H9 (cell line): ENCODE results near the gene CHDH. TPM values are rescaled to one million over a fixed set of nuclear protein-coding genes. Genes with fewer than 3 reads are reported as not detected.

Source experiments
- DNase-seq: peaks from one replicate; pipeline ENCODE4 v3.0.0-alpha.2; 2017
- H2AFZ ChIP-seq: one replicate; pipeline ENCODE4 v1.6.1; 2013; ENCODE audit warnings: mild to moderate bottlenecking, low read length, control low read depth, moderate library complexity
- H2AK5ac ChIP-seq: 2 replicates; pipeline ENCODE4 v1.6.1; 2013; ENCODE audit warnings: low read length, control low read depth, mixed read lengths; ENCODE audit not compliant: insufficient read length
- H2BK120ac ChIP-seq: one replicate; pipeline ENCODE4 v1.6.1; 2013; ENCODE audit warnings: low read depth, mild to moderate bottlenecking, low read length, control low read depth, inconsistent platforms; ENCODE audit not compliant: poor library complexity, severe bottlenecking
- H2BK12ac ChIP-seq: 2 replicates; pipeline ENCODE4 v1.6.1; 2013; ENCODE audit warnings: low read length, control low read depth, mixed read lengths, low read depth; ENCODE audit not compliant: insufficient read length
- H2BK15ac ChIP-seq: 2 replicates; pipeline ENCODE4 v1.6.1; 2013; ENCODE audit warnings: low read depth, low read length, control low read depth
- H2BK20ac ChIP-seq: one replicate; pipeline ENCODE4 v1.6.1; 2013; ENCODE audit warnings: low read depth, mild to moderate bottlenecking, low read length, control low read depth, inconsistent platforms; ENCODE audit not compliant: poor library complexity, severe bottlenecking
- H2BK5ac ChIP-seq: 2 replicates; pipeline ENCODE4 v1.6.1; 2013; ENCODE audit warnings: low read length, control low read depth, mixed read lengths; ENCODE audit not compliant: insufficient read length
- H3K14ac ChIP-seq: 2 replicates; pipeline ENCODE4 v1.6.1; 2013; ENCODE audit warnings: low read length, control low read depth; ENCODE audit not compliant: insufficient read depth
- H3K18ac ChIP-seq: 2 replicates; pipeline ENCODE4 v1.6.1; 2013; ENCODE audit warnings: low read depth, mild to moderate bottlenecking, mixed read lengths, low read length, control low read depth; ENCODE audit not compliant: insufficient read length
- H3K23ac ChIP-seq: 2 replicates; pipeline ENCODE4 v1.6.1; 2013; ENCODE audit warnings: low read length, control low read depth, mixed read lengths, low read depth; ENCODE audit not compliant: insufficient read length
- H3K23me2 ChIP-seq: 2 replicates; pipeline ENCODE4 v1.6.1; 2013; ENCODE audit warnings: low read depth, mild to moderate bottlenecking, mixed read lengths, low read length, control low read depth; ENCODE audit not compliant: insufficient read length, poor library complexity, severe bottlenecking
- H3K27ac ChIP-seq: 2 replicates; pipeline ENCODE4 v1.5.1; 2013; ENCODE audit warnings: low read length, control low read depth, mixed read lengths, low read depth; ENCODE audit not compliant: insufficient read length
- H3K27me3 ChIP-seq: 2 replicates; pipeline ENCODE4 v1.6.1; 2013; ENCODE audit warnings: low read length, control low read depth, inconsistent platforms; ENCODE audit not compliant: insufficient read depth
- H3K4ac ChIP-seq: 2 replicates; pipeline ENCODE4 v1.6.1; 2013; ENCODE audit warnings: low read depth, mild to moderate bottlenecking, control low read depth, inconsistent platforms, low read length, moderate library complexity
- H3K4me1 ChIP-seq: 2 replicates; pipeline ENCODE4 v1.6.1; 2013; ENCODE audit warnings: low read length, control low read depth, inconsistent platforms; ENCODE audit not compliant: insufficient read depth
- H3K4me2 ChIP-seq: 2 replicates; pipeline ENCODE4 v1.6.1; 2013; ENCODE audit warnings: low read length, control low read depth, mixed read lengths; ENCODE audit not compliant: insufficient read length, insufficient read depth
- H3K56ac ChIP-seq: 2 replicates; pipeline ENCODE4 v1.6.1; 2013; ENCODE audit warnings: low read depth, mild to moderate bottlenecking, mixed read lengths, low read length, control low read depth; ENCODE audit not compliant: insufficient read length
- H3K79me1 ChIP-seq: 2 replicates; pipeline ENCODE4 v1.6.1; 2013; ENCODE audit warnings: low read depth, mild to moderate bottlenecking, moderate library complexity, low read length, control low read depth, inconsistent platforms; ENCODE audit not compliant: insufficient read depth, poor library complexity, severe bottlenecking
- H3K79me2 ChIP-seq: 2 replicates; pipeline ENCODE4 v1.6.1; 2013; ENCODE audit warnings: low read length, control low read depth, inconsistent platforms; ENCODE audit not compliant: insufficient read depth
- H3K9ac ChIP-seq: 2 replicates; pipeline ENCODE4 v1.6.1; 2013; ENCODE audit warnings: low read length, control low read depth, mixed read lengths; ENCODE audit not compliant: insufficient read length; ENCODE audit errors: extremely low read depth
- H3K9me3 ChIP-seq: one replicate; pipeline ENCODE4 v1.6.1; 2013; ENCODE audit warnings: low read depth, low read length, inconsistent platforms; ENCODE audit not compliant: control insufficient read depth
- H3T11ph ChIP-seq: one replicate; pipeline ENCODE4 v1.6.1; 2013; ENCODE audit warnings: mild to moderate bottlenecking, low read length, control low read depth, inconsistent platforms
- H4K20me1 ChIP-seq: one replicate; pipeline ENCODE4 v1.6.1; 2013; ENCODE audit not compliant: control insufficient read depth, insufficient read length, insufficient read depth
- H4K5ac ChIP-seq: 2 replicates; pipeline ENCODE4 v1.6.1; 2013; ENCODE audit warnings: low read depth, mild to moderate bottlenecking, mixed read lengths, low read length, control low read depth; ENCODE audit not compliant: insufficient read length
- H4K8ac ChIP-seq: replicated peaks from 2 replicates; pipeline ENCODE4 v1.6.1; 2013; ENCODE audit warnings: low read length, control low read depth, mixed read lengths, low read depth; ENCODE audit not compliant: insufficient read length
- H4K91ac ChIP-seq: 2 replicates; pipeline ENCODE4 v1.6.1; 2013; ENCODE audit warnings: low read depth, mild to moderate bottlenecking, moderate library complexity, mixed read lengths, low read length, control low read depth; ENCODE audit not compliant: insufficient read length
- H3K27ac Mint-ChIP-seq, 3 experiments: 2 replicates in 2 of 3; 3 replicates in 1 of 3; pipeline ENCODE4 v1.8.0; 2020 to 2021; ENCODE audit warnings: mixed read lengths in 3 of 3, mild to moderate bottlenecking in 1 of 3, moderate library complexity in 1 of 3
- H3K27me3 Mint-ChIP-seq: 2 replicates; pipeline ENCODE4 v1.8.0; 2021; ENCODE audit warnings: low read depth, mild to moderate bottlenecking, moderate library complexity, mixed read lengths
- H3K36me3 Mint-ChIP-seq, 3 experiments: 2 replicates in 2 of 3; 3 replicates in 1 of 3; pipeline ENCODE4 v1.8.0; 2020 to 2021; ENCODE audit warnings: low read depth in 3 of 3, mixed read lengths in 3 of 3; ENCODE audit not compliant: insufficient read depth in 1 of 3
- H3K4me1 Mint-ChIP-seq, 2 experiments: 2 replicates each; pipeline ENCODE4 v1.8.0; 2020; ENCODE audit warnings: mixed read lengths in 2 of 2
- H3K4me3 Mint-ChIP-seq, 2 experiments: 2 replicates in 1 of 2; 3 replicates in 1 of 2; pipeline ENCODE4 v1.8.0; 2020 to 2021; ENCODE audit warnings: mild to moderate bottlenecking in 2 of 2, mixed read lengths in 2 of 2, moderate library complexity in 1 of 2
- H3K9me3 Mint-ChIP-seq, 2 experiments: 2 replicates in 1 of 2; 3 replicates in 1 of 2; pipeline ENCODE4 v1.8.0; 2020; ENCODE audit warnings: mild to moderate bottlenecking in 2 of 2, mixed read lengths in 2 of 2, moderate library complexity in 1 of 2
- CTCF ChIP-seq: fragments of 200-600 bp; sonication (generic); conservative IDR thresholded peaks from 3 replicates; pipeline ENCODE4 v1.8.0; 2021; ENCODE audit warnings: antibody characterized with exemption, mild to moderate bottlenecking
- WGBS: extraction: QIAGEN DNeasy Blood & Tissue Kit; methylation state at CpG from one replicate; pipeline ENCODE4 v1.1.7; 2013; ENCODE audit warnings: missing lambda C conversion rate, low lambda C conversion rate, mixed read lengths; ENCODE audit not compliant: insufficient read length; ENCODE audit errors: extremely low coverage; 5-methylcytosine and 5-hydroxymethylcytosine counted together
- total RNA-seq: library from RNA; stranded (reverse); gene quantifications from 2 replicates; pipeline ENCODE4 v1.2.1, GENCODE V29; 2021

CHDH gene
- total RNA-seq, 1 experiment from 2014 or later, result 11.0 TPM

GRCh38 chr3:53813876-53814275 lies 32.3 kb downstream of the CHDH start:
- H3K79me2 ChIP-seq, result no peaks in the 10 kb centered on the region
- H3K18ac ChIP-seq, result no peak overlapping the region
- no peak overlapping the region for H3K27ac ChIP-seq
- no peaks in the 10 kb centered on the region for H3K79me1 ChIP-seq
- Mint-ChIP-seq H3K27ac (no peak overlapping the region; a peak in 1 of 7 replicates), H3K36me3 (peaks cover 0 to 17% (median 11%) of the 10 kb centered on the region in 3 experiments; a peak in 5 of 7 replicates), H3K4me1 (no peaks in the 10 kb centered on the region; a peak in 1 of 4 replicates), H3K9me3 (no peaks in the 10 kb centered on the region), H3K27me3 (no peaks in the 10 kb centered on the region; the same call in 1 of the 2 replicates), H3K4me3 (no peak overlapping the region)
- no peak overlapping the region for H2BK120ac ChIP-seq
- no peak overlapping the region for H3K14ac ChIP-seq
- H4K91ac ChIP-seq, result no peak overlapping the region
- H3K9ac ChIP-seq, result no peak overlapping the region
- no peak overlapping the region for H2AFZ ChIP-seq
- no peak overlapping the region for H2AK5ac ChIP-seq
- H3K4me1 ChIP-seq, result no peaks in the 10 kb centered on the region
- peak; percentile 21 for DNase-seq
- H2BK15ac ChIP-seq, result no peak overlapping the region
- no peak overlapping the region for H3K56ac ChIP-seq
- no peak overlapping the region for H2BK20ac ChIP-seq
- H4K8ac ChIP-seq, result no peak overlapping the region
- no peak overlapping the region for H2BK5ac ChIP-seq
- no CpG with 5 or more reads among the region's 10 CpGs for WGBS
- H3K23ac ChIP-seq, result no peak overlapping the region
- H4K5ac ChIP-seq, result no peak overlapping the region
- H3K9me3 ChIP-seq, result no peaks in the 10 kb centered on the region
- no peak overlapping the region for H3K4me2 ChIP-seq
- no peak overlapping the region for H3K4ac ChIP-seq
- H3K27me3 ChIP-seq, result no peaks in the 10 kb centered on the region
- no peaks in the 10 kb centered on the region for H4K20me1 ChIP-seq
- H3T11ph ChIP-seq, result no peak overlapping the region
- no peak overlapping the region for H2BK12ac ChIP-seq
- TF ChIP-seq CTCF, result no peak
- H3K23me2 ChIP-seq, result no peaks in the 10 kb centered on the region
